Measurements from ENCODE around the gene FAM3A. TPM values are rescaled to one million over a fixed set of nuclear protein-coding genes. Genes with fewer than 3 reads are reported as not detected.

FAM3A gene
- total and polyA plus RNA-seq, 10 of the 15 experiments (the other 5 are each of a cell fraction or from before 2014, with no cell fraction given): 0.29 to 21.1 (median 11.4) TPM

GRCh38 chrX:154535892-154536291 is 19.9 kb upstream of the FAM3A start (continued):
- TF ChIP-seq CREB1 (IDR thresholded peaks at IDR 0.05; ENCODE audit: low read depth): no peak

- intact Hi-C loops (cut with micrococcal nuclease; ENCODE audit: unreplicated experiment): loop anchor here (2.0 kb wide), 2 partner anchors 162 to 218 kb away; no protein-coding TSS in a partner anchor
- H3K4me2 ChIP-seq (ENCODE audit: control insufficient read depth, insufficient read depth): peak overlapping the region; percentile 44; the same call in 1 of the 2 replicates
- H2AFZ ChIP-seq (ENCODE audit: control insufficient read depth, low read depth, low read length): no peak overlapping the region
- ATAC-seq (peak; percentile 99), FAIRE-seq (peak; percentile 90), DNase-seq (ENCODE audit: low read depth, low spot score) (peak; percentile 38)
- no peaks in the 10 kb centered on the region for H3K27me3 ChIP-seq (replicated peaks in 1 of 2; ENCODE audit: control insufficient read depth in 2 of 2, insufficient read depth in 2 of 2, low read length in 1 of 2)
- H3K4me1 ChIP-seq (ENCODE audit: control insufficient read depth, insufficient read depth, low read length): peaks cover 5% of the 10 kb centered on the region
- in situ Hi-C loops (cut with MboI): loop anchor here (5.0 to 25.0 kb wide), 3 partner anchors 157 to 1577 kb away; partner anchors contain the start of genes EMD and OPN1LW
- H3K9me3 ChIP-seq (replicated peaks; ENCODE audit: control insufficient read depth, insufficient read depth, low read length): no peaks in the 10 kb centered on the region
- no peaks in the 10 kb centered on the region for H4K20me1 ChIP-seq (ENCODE audit: control insufficient read depth, insufficient read depth)
- H3K36me3 ChIP-seq (ENCODE audit: control insufficient read depth in 2 of 2, insufficient read depth in 2 of 2, low read length in 1 of 2): peaks cover 4 to 8% of the 10 kb centered on the region in 2 experiments
- no peaks in the 10 kb centered on the region for H3K79me2 ChIP-seq (ENCODE audit: control insufficient read depth, insufficient read depth, low read length)
- BruUV-seq (replicated peaks): no TSS peak
- RAD21 ChIA-PET (ENCODE audit: unreplicated experiment): interaction anchor here (1.6 to 2.0 kb wide), 2 partner anchors 160 to 161 kb away, joined by 3 to 11 read pairs; no protein-coding TSS in a partner anchor
- peak overlapping the region; percentile 62 for H3K27ac ChIP-seq (ENCODE audit: control insufficient read depth, insufficient read depth)
- POLR2A ChIA-PET: interaction anchor here (0.7 kb wide), 1 partner anchor 162 kb away, joined by 5 read pairs; no protein-coding TSS in a partner anchor
- H3K9ac ChIP-seq (ENCODE audit: control insufficient read depth, insufficient read depth, low read length): no peak overlapping the region
- CTCF ChIA-PET: interaction anchor here (0.6 to 2.2 kb wide), 4 partner anchors 9 to 399 kb away, joined by 3 to 18 read pairs (median 6); no protein-coding TSS in a partner anchor
- no peak overlapping the region for H3K4me3 ChIP-seq
- 23% methylated on average over 25 of the region's 34 CpGs for WGBS (ENCODE audit: insufficient coverage, insufficient replicate concordance, low lambda C conversion rate, missing lambda C conversion rate)
- SMC1A ChIA-PET (ENCODE audit: uncharacterized antibody, unreplicated experiment): interaction anchor here (1.0 to 1.4 kb wide), 2 partner anchors 9 to 161 kb away, joined by 4 read pairs; no protein-coding TSS in a partner anchor
- TF ChIP-seq RAD21 (IDR thresholded peaks at IDR 0.05; ENCODE audit: insufficient read depth, low read depth, low read length): peak; percentile 100
- TF ChIP-seq ZNF274 (IDR thresholded peaks at IDR 0.05; ENCODE audit: insufficient read depth, insufficient read length): no peak
- TF ChIP-seq NR2C2 (IDR thresholded peaks at IDR 0.05; ENCODE audit: borderline replicate concordance, control insufficient read depth, insufficient read length, low read depth): no peak
- 0 out of 2 replicates have a peak, but pooled peaks have one; percentile 40 for TF ChIP-seq TCF12 (IDR thresholded peaks at IDR 0.05; ENCODE audit: low read depth, low read length)
- no peak for TF ChIP-seq USF1 (IDR thresholded peaks at IDR 0.05; ENCODE audit: borderline replicate concordance, extremely low read length, insufficient read depth, low read depth, low read length)
- TF ChIP-seq SMC3 (IDR thresholded peaks at IDR 0.05; ENCODE audit: borderline replicate concordance, low read length): peak; percentile 100
- TF ChIP-seq POLR2AphosphoS2 (IDR thresholded peaks at IDR 0.05; ENCODE audit: low read depth, low read length): no peak
- TF ChIP-seq, protein P1, sequence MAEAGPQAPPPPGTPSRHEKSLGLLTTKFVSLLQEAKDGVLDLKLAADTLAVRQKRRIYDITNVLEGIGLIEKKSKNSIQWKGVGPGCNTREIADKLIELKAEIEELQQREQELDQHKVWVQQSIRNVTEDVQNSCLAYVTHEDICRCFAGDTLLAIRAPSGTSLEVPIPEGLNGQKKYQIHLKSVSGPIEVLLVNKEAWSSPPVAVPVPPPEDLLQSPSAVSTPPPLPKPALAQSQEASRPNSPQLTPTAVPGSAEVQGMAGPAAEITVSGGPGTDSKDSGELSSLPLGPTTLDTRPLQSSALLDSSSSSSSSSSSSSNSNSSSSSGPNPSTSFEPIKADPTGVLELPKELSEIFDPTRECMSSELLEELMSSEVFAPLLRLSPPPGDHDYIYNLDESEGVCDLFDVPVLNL (IDR thresholded peaks at IDR 0.05; ENCODE audit: low read depth, low read length): no peak
- no peak for TF ChIP-seq SKIL (IDR thresholded peaks at IDR 0.05; ENCODE audit: low read depth, poor library complexity, severe bottlenecking)
- TF ChIP-seq CREM (IDR thresholded peaks at IDR 0.05; ENCODE audit: low read depth): no peak
- TF ChIP-seq EZH2 (IDR thresholded peaks at IDR 0.05; ENCODE audit: borderline replicate concordance, control insufficient read depth, low read depth, low read length): no peak
- TF ChIP-seq RELA (IDR thresholded peaks at IDR 0.05; ENCODE audit: borderline replicate concordance, partially characterized antibody): peak; percentile 100
Measured at GRCh38 chrX:154534526-154535322, 18.7 kb upstream of the FAM3A start.
